ENCODE measurements around the gene PREX1.
"Not testable (repeated sequence)": the region's sequence is repeated elsewhere in the genome, so short reads cannot be mapped to it uniquely, and the experiment has no call there.

Gene PREX1

DNA sequence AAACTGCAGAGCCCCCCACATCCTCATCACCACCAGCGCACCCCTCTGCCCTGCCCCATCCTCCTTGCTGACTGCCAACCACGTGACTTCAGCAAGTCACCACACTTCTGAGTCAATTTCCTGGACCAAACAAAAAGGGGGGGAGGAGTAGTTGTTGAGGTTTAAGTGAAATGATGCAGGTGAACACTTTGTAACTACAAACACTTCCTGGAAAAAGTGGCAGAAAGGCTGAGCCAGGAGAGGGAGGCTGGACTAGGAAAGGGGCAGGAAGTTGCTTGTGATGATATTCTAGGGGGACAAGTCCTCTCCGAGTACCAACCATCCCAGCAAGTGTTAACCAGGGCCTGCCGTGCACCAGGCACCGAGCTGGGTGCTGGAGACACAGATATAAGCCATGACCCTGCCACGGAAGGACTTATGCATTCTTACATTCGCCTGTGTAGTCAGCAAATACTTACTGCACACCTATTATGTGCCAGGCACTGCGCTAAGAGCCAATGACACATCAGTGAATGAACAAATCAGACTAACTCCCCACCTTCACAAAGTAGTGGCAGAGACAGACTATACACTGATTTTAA, 67.3 kb downstream of the PREX1 start:
- no peaks in the 10 kb centered on the region for H3K4me1 ChIP-seq (ENCODE audit: low read depth, poor library complexity, severe bottlenecking)
- no peaks in the 10 kb centered on the region for H3K27me3 ChIP-seq (ENCODE audit: insufficient read depth, low read depth)
- no peak overlapping the region for H3K9ac ChIP-seq
- H4K20me1 ChIP-seq (ENCODE audit: insufficient read depth): no peaks in the 10 kb centered on the region
- no peaks in the 10 kb centered on the region for H3K36me3 ChIP-seq (ENCODE audit: insufficient read depth)
- H2AFZ ChIP-seq (ENCODE audit: low read depth): no peak overlapping the region
- H3K4me3 ChIP-seq (IDR thresholded peaks at IDR 0.05; ENCODE audit: insufficient read depth, low read depth, low read length): no peak overlapping the region
- TF ChIP-seq, protein P1, sequence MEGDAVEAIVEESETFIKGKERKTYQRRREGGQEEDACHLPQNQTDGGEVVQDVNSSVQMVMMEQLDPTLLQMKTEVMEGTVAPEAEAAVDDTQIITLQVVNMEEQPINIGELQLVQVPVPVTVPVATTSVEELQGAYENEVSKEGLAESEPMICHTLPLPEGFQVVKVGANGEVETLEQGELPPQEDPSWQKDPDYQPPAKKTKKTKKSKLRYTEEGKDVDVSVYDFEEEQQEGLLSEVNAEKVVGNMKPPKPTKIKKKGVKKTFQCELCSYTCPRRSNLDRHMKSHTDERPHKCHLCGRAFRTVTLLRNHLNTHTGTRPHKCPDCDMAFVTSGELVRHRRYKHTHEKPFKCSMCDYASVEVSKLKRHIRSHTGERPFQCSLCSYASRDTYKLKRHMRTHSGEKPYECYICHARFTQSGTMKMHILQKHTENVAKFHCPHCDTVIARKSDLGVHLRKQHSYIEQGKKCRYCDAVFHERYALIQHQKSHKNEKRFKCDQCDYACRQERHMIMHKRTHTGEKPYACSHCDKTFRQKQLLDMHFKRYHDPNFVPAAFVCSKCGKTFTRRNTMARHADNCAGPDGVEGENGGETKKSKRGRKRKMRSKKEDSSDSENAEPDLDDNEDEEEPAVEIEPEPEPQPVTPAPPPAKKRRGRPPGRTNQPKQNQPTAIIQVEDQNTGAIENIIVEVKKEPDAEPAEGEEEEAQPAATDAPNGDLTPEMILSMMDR (conservative IDR thresholded peaks at IDR 0.05; ENCODE audit: low read depth, low read length): no peak
- no peak overlapping the region for H3K4me2 ChIP-seq
- H3K79me2 ChIP-seq (ENCODE audit: insufficient read depth, low read depth): no peaks in the 10 kb centered on the region
- no peak overlapping the region for H3K27ac ChIP-seq

DNA sequence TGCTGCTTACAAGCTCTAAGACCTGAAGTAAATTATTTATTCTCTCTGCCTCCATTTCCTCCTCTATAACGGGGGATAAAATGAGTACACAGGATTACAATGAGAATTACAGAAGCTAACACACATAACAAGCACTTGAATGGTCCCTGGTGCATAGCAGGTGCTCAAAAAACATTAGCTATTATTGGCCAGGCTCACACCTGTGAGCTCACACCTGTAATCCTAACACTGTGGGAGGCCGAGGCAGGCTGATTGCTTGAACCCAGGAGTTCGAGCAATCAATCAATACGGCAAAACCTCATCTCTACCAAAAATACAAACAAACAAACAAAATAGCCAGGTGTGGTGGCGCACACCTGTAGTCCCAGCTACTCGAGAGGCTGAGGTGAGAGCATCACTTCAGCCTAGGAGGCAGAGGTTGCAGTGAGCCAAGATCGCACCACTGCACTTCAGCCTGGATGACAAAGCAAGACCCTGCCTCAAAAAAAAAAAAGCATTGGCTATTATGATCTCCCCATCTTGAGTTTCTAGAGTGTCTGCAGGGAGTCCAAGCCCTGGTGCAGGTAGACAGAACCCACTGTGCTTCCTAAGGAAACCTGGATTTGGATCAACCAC, 68.1 kb downstream of the PREX1 start:
- no peak overlapping the region for H2AFZ ChIP-seq (ENCODE audit: low read depth)

DNA sequence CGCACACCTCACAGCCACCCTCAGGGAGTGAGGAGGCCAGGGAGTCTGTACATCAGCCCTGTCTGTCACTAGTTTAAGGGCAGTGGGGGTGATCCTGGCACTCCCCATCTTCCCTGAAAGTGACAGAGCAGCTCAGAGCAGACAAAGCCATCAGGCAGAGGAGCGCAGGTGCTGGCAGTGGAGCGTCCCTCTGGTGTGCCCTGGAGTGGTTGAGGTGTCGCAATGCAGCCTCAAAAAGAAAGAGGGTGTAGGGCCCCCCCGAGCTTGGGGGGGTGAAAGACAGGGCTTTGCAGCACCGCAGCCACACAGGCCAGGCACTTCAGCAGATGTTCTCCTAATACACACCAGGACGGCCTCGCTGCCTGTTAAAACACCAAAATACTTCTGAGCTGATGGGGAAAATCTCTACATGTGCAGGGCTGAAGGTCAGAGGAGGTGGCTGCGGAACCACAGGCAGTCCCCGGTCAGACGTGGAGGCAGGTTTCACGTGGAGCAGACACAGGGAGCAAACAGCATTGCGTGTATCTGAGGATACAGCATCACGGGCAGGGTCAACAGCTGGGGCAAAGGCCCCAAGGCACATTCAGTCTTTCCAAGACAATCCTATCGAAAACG, 69.5 kb downstream of the PREX1 start:
- Histone ChIP-seq H3K36me3 (ENCODE audit: insufficient read depth) (no peaks in the 10 kb centered on the region), H3K9ac (no peak overlapping the region), H3K27ac (no peak overlapping the region), H3K4me2 (no peak overlapping the region), H3K4me3 (IDR thresholded peaks at IDR 0.05; ENCODE audit: insufficient read depth, low read depth, low read length) (no peak overlapping the region), H4K20me1 (ENCODE audit: insufficient read depth) (no peaks in the 10 kb centered on the region), H3K79me2 (ENCODE audit: insufficient read depth, low read depth) (no peaks in the 10 kb centered on the region), H2AFZ (ENCODE audit: low read depth) (no peak overlapping the region), H3K4me1 (ENCODE audit: low read depth, poor library complexity, severe bottlenecking) (no peaks in the 10 kb centered on the region), H3K27me3 (ENCODE audit: insufficient read depth, low read depth) (no peaks in the 10 kb centered on the region)
- TF ChIP-seq, protein P1 (conservative IDR thresholded peaks at IDR 0.05; ENCODE audit: low read depth, low read length): no peak

More for the DNA sequence above, 68.1 kb downstream of the PREX1 start:
- no peaks in the 10 kb centered on the region for H3K4me1 ChIP-seq (ENCODE audit: low read depth, poor library complexity, severe bottlenecking)
- no peaks in the 10 kb centered on the region for H4K20me1 ChIP-seq (ENCODE audit: insufficient read depth)
- TF ChIP-seq, protein P1 (conservative IDR thresholded peaks at IDR 0.05; ENCODE audit: low read depth, low read length): no peak
- no peaks in the 10 kb centered on the region for H3K79me2 ChIP-seq (ENCODE audit: insufficient read depth, low read depth)
- no peaks in the 10 kb centered on the region for H3K27me3 ChIP-seq (ENCODE audit: insufficient read depth, low read depth)
- H3K36me3 ChIP-seq (ENCODE audit: insufficient read depth): no peaks in the 10 kb centered on the region
- H3K9ac ChIP-seq: no peak overlapping the region
- no peak overlapping the region for H3K4me2 ChIP-seq
- no peak overlapping the region for H3K4me3 ChIP-seq (IDR thresholded peaks at IDR 0.05; ENCODE audit: insufficient read depth, low read depth, low read length)
- H3K27ac ChIP-seq: no peak overlapping the region

- not testable (repeated sequence) for H3K36me3 ChIP-seq (ENCODE audit: insufficient read depth); H3K4me2 ChIP-seq; H3K79me2 ChIP-seq (ENCODE audit: insufficient read depth, low read depth); H3K27ac ChIP-seq; H4K20me1 ChIP-seq (ENCODE audit: insufficient read depth); H3K9ac ChIP-seq; H3K4me3 ChIP-seq (IDR thresholded peaks at IDR 0.05; ENCODE audit: insufficient read depth, low read depth, low read length); H3K4me1 ChIP-seq (ENCODE audit: low read depth, poor library complexity, severe bottlenecking); H3K27me3 ChIP-seq (ENCODE audit: insufficient read depth, low read depth); H2AFZ ChIP-seq (ENCODE audit: low read depth)
Observed at GRCh38 chr20:48756774-48757173, 71.0 kb downstream of the PREX1 start.

- H4K20me1 ChIP-seq (ENCODE audit: insufficient read depth): no peaks in the 10 kb centered on the region
- no peaks in the 10 kb centered on the region for H3K36me3 ChIP-seq (ENCODE audit: insufficient read depth)
- TF ChIP-seq, protein P1 (conservative IDR thresholded peaks at IDR 0.05; ENCODE audit: low read depth, low read length): no peak
- H2AFZ ChIP-seq (ENCODE audit: low read depth): no peak overlapping the region
- no peak overlapping the region for H3K4me3 ChIP-seq (IDR thresholded peaks at IDR 0.05; ENCODE audit: insufficient read depth, low read depth, low read length)
- no peak overlapping the region for H3K9ac ChIP-seq
- no peaks in the 10 kb centered on the region for H3K4me1 ChIP-seq (ENCODE audit: low read depth, poor library complexity, severe bottlenecking)
- H3K27me3 ChIP-seq (ENCODE audit: insufficient read depth, low read depth): no peaks in the 10 kb centered on the region; the same call in 1 of the 2 replicates
- H3K27ac ChIP-seq: no peak overlapping the region
- H3K4me2 ChIP-seq: no peak overlapping the region
- no peaks in the 10 kb centered on the region for H3K79me2 ChIP-seq (ENCODE audit: insufficient read depth, low read depth)
Observed at GRCh38 chr20:48754292-48754691, 73.5 kb downstream of the PREX1 start.
